Heart right ventricle (tissue), 16 donors: ENCODE data around the gene SCARB1. TPM values are rescaled to one million over a fixed set of nuclear protein-coding genes. Genes with fewer than 3 reads are reported as not detected.

Experiments used
- ATAC-seq, 8 donors: fragments of 200-7000 bp; cut with Tn5 transposase; one replicate each; pipeline ENCODE4 v1.9.1; 2020; ENCODE audit warnings: mild to moderate bottlenecking in 8 of 8, moderate library complexity in 8 of 8, moderate number of reproducible peaks in 1 of 8
- DNase-seq, 2 donors: peaks; one replicate each; pipeline ENCODE4 v3.0.0-alpha.2; 2020
- H3K27ac ChIP-seq, 10 donors: fragments of 200-600 bp; sonication (generic) in 2 of 10; one replicate each; pipeline versions ENCODE4 v1.5.0 to v1.8.0; 2020 to 2022; ENCODE audit warnings: mild to moderate bottlenecking in 3 of 10
- H3K27me3 ChIP-seq, 7 donors: fragments of 200-600 bp; one replicate each; pipeline ENCODE4 v1.8.0; 2021 to 2022; ENCODE audit warnings: mild to moderate bottlenecking in 2 of 7
- H3K36me3 ChIP-seq, 9 donors: fragments of 200-600 bp; sonication (generic) in 1 of 9; one replicate each; pipeline versions ENCODE4 v1.5.0 to v1.8.0; 2020 to 2022; ENCODE audit warnings: mild to moderate bottlenecking in 2 of 9
- H3K4me1 ChIP-seq, 9 donors: fragments of 200-600 bp; sonication (generic) in 1 of 9; one replicate each; pipeline versions ENCODE4 v1.5.0 to v1.8.0; 2020 to 2022; ENCODE audit warnings: mild to moderate bottlenecking in 4 of 9
- H3K4me3 ChIP-seq, 10 donors: fragments of 200-600 bp; sonication (generic) in 2 of 10; one replicate each; pipeline versions ENCODE4 v1.5.0 to v1.8.0; 2020 to 2022; ENCODE audit warnings: mild to moderate bottlenecking in 7 of 10, moderate library complexity in 2 of 10
- H3K9me3 ChIP-seq, 11 donors: fragments of 200-600 bp in 10 of 11; sonication (generic) in 2 of 11; one replicate each; pipeline versions ENCODE4 v1.5.0 to v1.8.0; 2013 to 2022; ENCODE audit warnings: mild to moderate bottlenecking in 2 of 11, control low read depth in 1 of 11, moderate library complexity in 1 of 11
- WGBS, 2 donors: extraction: QIAGEN DNeasy Blood & Tissue Kit; methylation state at CpG; one replicate each; pipeline ENCODE4 v1.1.7; 2013; ENCODE audit warnings: inconsistent platforms in 1 of 2; 5-methylcytosine and 5-hydroxymethylcytosine counted together
- intact Hi-C, 10 donors: fragments of 100-400 bp; cut with DNase I; formaldehyde crosslinking; loops; one replicate each; pipeline versions ENCODE4 v1.11.1 to v1.14.2; 2022
- polyA plus RNA-seq, 2 donors: library from polyadenylated mRNA; stranded (reverse); fragments of 200-250 nt; gene quantifications; one replicate each; pipeline ENCODE4 v1.2.3, GENCODE V29; 2013
- total RNA-seq, 10 donors: library from RNA; stranded (reverse); fragmentation: NEBNext Ultra II Directional in 3 of 10; extraction: Animal tissue kit (Norgen Biotek cat#: 25700) in 3 of 10; gene quantifications; one replicate each; pipeline versions ENCODE4 v1.2.1 to v1.2.4, GENCODE V29; 2021 to 2023
- TF ChIP-seq, protein P1 (sequence below), 9 donors: fragments of 200-600 bp; sonication (generic) in 2 of 9; IDR thresholded peaks; one replicate each; pipeline versions ENCODE4 v1.5.0 to v1.8.0; 2021 to 2022; ENCODE audit warnings: antibody characterized with exemption in 9 of 9, mild to moderate bottlenecking in 5 of 9, moderate library complexity in 1 of 9
- donor health status: Arrhythmogenic right ventricular cardiomyopathy.
- donor health status: ischemic (EF 13 %, LVEDD 7.1; RV severe dilation, severe dysfunction).
- donor health status: healthy with polysubstance abuse.
- donor health status: DM: no; HTN: yes; CAD: no.
- donor health status: DM: no; HTN: no; CAD: no.
- donor health status: ischemic (EF 25% LVEDD 6.9; RV normal size, moderate dysfunction).
- donor health status: ischemic (EF 25% LVEDD 5.7; RV mildly dilated, moderate dysfunction).
- donor health status: healthy.
- donor health status: DM: yes; HTN: yes; CAD: no.
- donor health status: Ischemic cardiomyopathy.
- donor health status: ischemic (EF 35%, LVEDD 5.7; RV mildly dilated, moderate dysfunction).
- donor health status: nonischemic (EF 11% LVEDD 7.7; RV severe dilation, severe dysfunction).
- donor health status: DM: yes; HTN: yes; CAD: no.
- donor health status: PGD.
- donor health status: ischemic (EF 29% LVEDD 5.4; RV normal size, mild dysfunction).
- donor health status: nonischemic (EF 23%, LVEDD 6.1; RV moderate dilation, normal function).

SCARB1 gene
- total and polyA plus RNA-seq, 12 donors, result 7.7 to 19.9 (median 11.5) TPM

DNA sequence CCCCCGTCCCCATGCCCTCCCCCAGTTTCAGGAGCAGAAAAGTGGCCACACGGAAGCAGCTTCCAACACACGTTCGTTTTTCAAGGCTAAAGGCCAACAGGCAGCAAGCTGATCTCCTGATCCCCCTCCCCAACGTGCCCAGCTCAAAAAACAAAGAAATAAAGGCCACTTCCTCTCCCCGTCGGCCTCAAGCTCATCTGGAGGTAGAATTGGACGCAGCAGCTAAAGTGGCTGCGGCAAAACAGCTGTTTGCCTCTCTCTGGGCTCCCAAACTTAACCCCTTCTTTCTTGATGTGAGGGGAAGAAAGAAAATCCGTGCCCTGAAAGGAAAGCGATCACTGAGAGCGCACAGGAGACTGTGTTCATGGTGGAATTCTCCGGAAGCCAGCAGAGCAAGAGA is 66.3 kb downstream of the SCARB1 start:
- Histone ChIP-seq H3K27me3 (no peaks in the 10 kb centered on the region), H3K36me3 (peaks cover 0 to 63% (median 0%) of the 10 kb centered on the region in 9 donors), H3K4me3 (no peak overlapping the region), H3K27ac (no peak overlapping the region), H3K4me1 (peaks cover 0 to 11% (median 0%) of the 10 kb centered on the region in 9 donors), H3K9me3 (no peaks in the 10 kb centered on the region)
- DNase-seq (no peak), ATAC-seq (no peak)
- intact Hi-C loops, result no loop called here
- WGBS, 2 donors, result 54 to 59% methylated on average over 13 of the region's 13 CpGs
- TF ChIP-seq, protein P1, sequence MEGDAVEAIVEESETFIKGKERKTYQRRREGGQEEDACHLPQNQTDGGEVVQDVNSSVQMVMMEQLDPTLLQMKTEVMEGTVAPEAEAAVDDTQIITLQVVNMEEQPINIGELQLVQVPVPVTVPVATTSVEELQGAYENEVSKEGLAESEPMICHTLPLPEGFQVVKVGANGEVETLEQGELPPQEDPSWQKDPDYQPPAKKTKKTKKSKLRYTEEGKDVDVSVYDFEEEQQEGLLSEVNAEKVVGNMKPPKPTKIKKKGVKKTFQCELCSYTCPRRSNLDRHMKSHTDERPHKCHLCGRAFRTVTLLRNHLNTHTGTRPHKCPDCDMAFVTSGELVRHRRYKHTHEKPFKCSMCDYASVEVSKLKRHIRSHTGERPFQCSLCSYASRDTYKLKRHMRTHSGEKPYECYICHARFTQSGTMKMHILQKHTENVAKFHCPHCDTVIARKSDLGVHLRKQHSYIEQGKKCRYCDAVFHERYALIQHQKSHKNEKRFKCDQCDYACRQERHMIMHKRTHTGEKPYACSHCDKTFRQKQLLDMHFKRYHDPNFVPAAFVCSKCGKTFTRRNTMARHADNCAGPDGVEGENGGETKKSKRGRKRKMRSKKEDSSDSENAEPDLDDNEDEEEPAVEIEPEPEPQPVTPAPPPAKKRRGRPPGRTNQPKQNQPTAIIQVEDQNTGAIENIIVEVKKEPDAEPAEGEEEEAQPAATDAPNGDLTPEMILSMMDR (IDR thresholded peaks at IDR 0.05), result no peak

DNA sequence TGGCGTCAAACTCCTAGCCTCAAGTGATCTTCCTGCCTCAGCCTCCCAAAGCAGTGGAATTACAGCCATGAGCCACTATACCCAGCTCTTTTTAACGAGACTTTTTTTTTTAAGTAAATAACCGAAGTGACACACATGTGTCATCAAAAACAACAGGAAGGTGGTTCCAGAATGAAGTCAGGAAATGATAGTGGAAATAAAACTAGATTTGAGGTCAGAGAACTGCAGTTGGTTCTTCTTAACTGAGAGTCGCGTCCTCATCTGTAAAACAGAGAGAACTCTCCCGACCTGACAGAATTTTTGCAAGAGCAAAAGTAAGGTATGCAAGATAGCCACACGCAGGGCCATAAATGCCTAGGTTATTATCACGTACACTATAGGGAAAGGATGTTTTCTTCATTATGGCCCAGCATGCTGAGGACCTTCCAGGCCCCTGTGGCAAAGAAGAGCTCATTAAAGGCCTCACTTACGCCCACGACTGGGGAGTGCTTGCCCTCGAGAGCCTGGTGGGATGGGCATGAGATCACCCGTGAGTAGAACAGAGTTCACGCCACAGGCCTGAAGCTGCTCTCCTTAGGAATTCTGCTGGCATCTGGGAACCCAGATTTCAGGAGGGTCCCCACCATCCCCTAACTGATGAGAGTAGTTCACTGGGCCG is 67.2 kb downstream of the SCARB1 start:
- WGBS, 2 donors, result 81 to 83% methylated on average over 14 of the region's 14 CpGs
- intact Hi-C loops, result no loop called here

DNA sequence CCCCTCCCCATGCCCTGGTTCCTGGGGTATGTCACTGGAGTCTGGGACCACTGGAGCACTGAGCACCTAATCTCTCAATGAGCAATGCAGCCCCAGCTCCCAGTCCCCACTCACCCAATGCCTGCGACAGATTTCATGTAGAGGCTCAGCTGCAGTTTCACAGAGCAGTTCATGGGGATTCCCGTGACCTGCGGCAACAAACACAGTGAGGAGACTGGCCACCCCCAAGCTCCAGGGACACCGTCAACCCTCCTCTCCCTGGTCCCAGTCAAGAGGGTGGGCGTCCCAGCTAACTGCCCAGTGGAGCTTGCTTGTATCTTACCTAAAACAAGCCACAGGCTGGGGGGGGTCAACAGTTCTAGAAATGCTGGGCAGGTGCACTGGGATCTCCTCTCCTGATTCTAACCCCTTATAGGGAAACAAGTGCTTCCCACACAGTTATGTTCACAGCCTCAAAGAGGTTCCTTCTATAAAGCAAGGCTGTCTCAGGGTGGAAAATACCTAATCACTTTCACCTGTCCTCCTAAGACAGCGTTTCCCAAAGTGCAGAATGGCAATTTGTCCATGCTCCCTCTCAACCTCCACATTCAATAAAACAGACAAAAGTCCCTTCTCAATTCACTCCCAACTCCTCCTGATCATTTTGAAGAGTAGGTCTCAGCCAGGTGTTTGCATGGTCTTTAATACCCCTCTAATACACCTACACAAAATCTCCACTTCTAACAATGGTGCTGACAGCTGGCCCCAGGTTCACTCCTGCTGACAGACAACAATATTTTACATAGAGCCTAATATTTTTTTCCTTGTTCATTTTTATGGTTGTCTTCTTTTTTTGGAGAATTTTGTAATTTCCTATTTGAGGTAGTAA is 68.3 kb downstream of the SCARB1 start:
- no peak for DNase-seq
- Histone ChIP-seq H3K4me1 (peaks cover 0 to 11% (median 0%) of the 10 kb centered on the region in 9 donors), H3K9me3 (no peaks in the 10 kb centered on the region), H3K36me3 (peaks cover 0 to 69% (median 0%) of the 10 kb centered on the region in 9 donors), H3K27me3 (no peaks in the 10 kb centered on the region), H3K4me3 (no peak overlapping the region), H3K27ac (no peak overlapping the region)
- WGBS, 2 donors, result 96 to 97% methylated on average over 6 of the region's 6 CpGs
- TF ChIP-seq, protein P1 (IDR thresholded peaks at IDR 0.05), result no peak
- ATAC-seq, result no peak
- intact Hi-C loops, result no loop called here

More for the DNA sequence above, 67.2 kb downstream of the SCARB1 start:
- Histone ChIP-seq H3K4me3 (no peak overlapping the region), H3K4me1 (peaks cover 0 to 11% (median 0%) of the 10 kb centered on the region in 9 donors), H3K9me3 (no peaks in the 10 kb centered on the region), H3K27ac (no peak overlapping the region), H3K36me3 (peaks cover 0 to 66% (median 0%) of the 10 kb centered on the region in 9 donors), H3K27me3 (no peaks in the 10 kb centered on the region)
- DNase-seq (no peak), ATAC-seq (no peak)
- TF ChIP-seq, protein P1 (IDR thresholded peaks at IDR 0.05), result no peak

DNA sequence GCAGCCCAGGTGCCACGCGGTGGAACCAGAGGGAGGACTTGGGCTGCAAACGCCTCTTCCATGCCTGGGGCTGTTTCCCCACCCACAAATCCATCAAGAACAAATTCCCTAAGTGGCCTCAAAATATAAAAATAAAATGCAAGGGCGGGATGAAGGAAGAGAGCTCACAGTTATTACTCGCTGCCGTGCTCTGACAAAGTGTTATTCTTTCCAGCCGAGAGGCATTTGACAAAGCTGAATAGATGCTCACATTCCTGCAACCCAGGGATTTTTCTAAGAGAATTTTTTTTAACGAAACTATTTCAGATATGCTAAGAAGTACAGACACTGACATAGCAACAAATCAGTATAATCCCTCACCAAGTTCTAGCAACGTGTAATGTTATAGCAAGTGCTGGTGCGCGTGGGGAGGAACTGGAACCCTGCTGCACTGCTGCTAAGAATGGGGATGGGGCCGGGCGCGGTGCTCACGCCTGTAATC is 70.7 kb downstream of the SCARB1 start:
- H3K27me3 ChIP-seq, result no peaks in the 10 kb centered on the region
- no peak for ATAC-seq
- H3K4me3 ChIP-seq, result no peak overlapping the region
- H3K36me3 ChIP-seq, result peaks cover 0 to 64% (median 0%) of the 10 kb centered on the region in 9 donors
- peaks cover 0 to 11% (median 0%) of the 10 kb centered on the region in 9 donors for H3K4me1 ChIP-seq
- H3K9me3 ChIP-seq, result no peaks in the 10 kb centered on the region
- TF ChIP-seq, protein P1 (IDR thresholded peaks at IDR 0.05), result no peak
- intact Hi-C loops, result no loop called here
- 91 to 93% methylated on average over 15 of the region's 15 CpGs for WGBS, 2 donors
- DNase-seq, result no peak
- no peak overlapping the region for H3K27ac ChIP-seq
